Hepatocyte (in vitro differentiated cells): Measurements from ENCODE around the gene CLK4. TPM values are rescaled to one million over a fixed set of nuclear protein-coding genes. Genes with fewer than 3 reads are reported as not detected.

ENCODE experiments used
- DNase-seq: peaks from one replicate; pipeline ENCODE4 v3.0.0-alpha.2; 2016; ENCODE audit warnings: low spot score
- H2AFZ ChIP-seq: fragments of 200-600 bp; sonication (generic); 2 replicates; pipeline ENCODE4 v1.6.0; 2016; ENCODE audit warnings: antibody characterized with exemption, mild to moderate bottlenecking
- H3K27ac ChIP-seq: fragments of 200-600 bp; sonication (generic); 2 replicates; pipeline ENCODE4 v1.5.1; 2016; ENCODE audit warnings: mild to moderate bottlenecking
- H3K27me3 ChIP-seq: fragments of 200-600 bp; sonication (generic); 2 replicates; pipeline ENCODE4 v1.6.1; 2016
- H3K36me3 ChIP-seq: fragments of 200-600 bp; sonication (generic); replicated peaks from 2 replicates; pipeline ENCODE4 v1.5.1; 2016; ENCODE audit warnings: low read depth; ENCODE audit not compliant: insufficient read depth
- H3K4me1 ChIP-seq: fragments of 200-600 bp; sonication (generic); 2 replicates; pipeline ENCODE4 v1.5.1; 2016; ENCODE audit warnings: mild to moderate bottlenecking, moderate library complexity; ENCODE audit not compliant: insufficient read depth
- H3K4me2 ChIP-seq: fragments of 200-600 bp; sonication (generic); 2 replicates; pipeline ENCODE4 v1.6.0; 2016
- H3K4me3 ChIP-seq: fragments of 200-600 bp; sonication (generic); 2 replicates; pipeline ENCODE4 v1.5.1; 2016; ENCODE audit warnings: mild to moderate bottlenecking
- H3K79me2 ChIP-seq: fragments of 200-600 bp; sonication (generic); 2 replicates; pipeline ENCODE4 v1.6.0; 2017; ENCODE audit warnings: mild to moderate bottlenecking
- H3K9me2 ChIP-seq: fragments of 200-600 bp; sonication (generic); replicated peaks from 2 replicates; pipeline ENCODE4 v1.6.0; 2017; ENCODE audit warnings: mild to moderate bottlenecking; ENCODE audit not compliant: insufficient read depth
- H3K9me3 ChIP-seq: fragments of 200-600 bp; sonication (generic); 2 replicates; pipeline ENCODE4 v1.5.1; 2016; ENCODE audit warnings: low read depth, mild to moderate bottlenecking
- H4K20me1 ChIP-seq: fragments of 200-600 bp; sonication (generic); 2 replicates; pipeline ENCODE4 v1.6.0; 2016; ENCODE audit warnings: mild to moderate bottlenecking; ENCODE audit not compliant: insufficient read depth, poor library complexity, severe bottlenecking
- CTCF ChIP-seq: fragments of 200-600 bp; sonication (generic); IDR thresholded peaks from 2 replicates; pipeline ENCODE4 v1.5.1; 2016; ENCODE audit warnings: antibody characterized with exemption, mild to moderate bottlenecking; ENCODE audit not compliant: poor library complexity
- EZH2 ChIP-seq: fragments of 200-600 bp; sonication (generic); IDR thresholded peaks from 2 replicates; pipeline ENCODE4 v1.6.1; 2016; ENCODE audit warnings: antibody characterized with exemption, mild to moderate bottlenecking, borderline replicate concordance
- EZH2phosphoT487 ChIP-seq: fragments of 200-600 bp; sonication (generic); IDR thresholded peaks from one replicate; pipeline ENCODE4 v1.6.1; 2018; ENCODE audit warnings: antibody characterized with exemption, mild to moderate bottlenecking, low read depth, moderate library complexity; ENCODE audit not compliant: unreplicated experiment, severe bottlenecking
- whole genome bisulfite sequencing: methylation state at CpG from one replicate; pipeline ENCODE4 v1.1.6; 2016; ENCODE audit warnings: low lambda C conversion rate; ENCODE audit errors: missing lambda C conversion rate; 5-methylcytosine and 5-hydroxymethylcytosine counted together
- polyA plus RNA-seq: library from polyadenylated mRNA; unstranded; fragments of >200 nt; fragmentation: Nextera tagmentation; extraction: Ambion mirVana; gene quantifications from 2 replicates; pipeline ENCODE4 v1.2.1, GENCODE V29; 2016
- total RNA-seq: library from RNA; depleted of rRNA; stranded (reverse); fragments of >200 nt; gene quantifications from 2 replicates; pipeline ENCODE4 v1.2.3, GENCODE V29; 2014

Gene CLK4
- total and polyA plus RNA-seq, 2 experiments from 2014 or later = 17.9 to 28.4 TPM

DNA sequence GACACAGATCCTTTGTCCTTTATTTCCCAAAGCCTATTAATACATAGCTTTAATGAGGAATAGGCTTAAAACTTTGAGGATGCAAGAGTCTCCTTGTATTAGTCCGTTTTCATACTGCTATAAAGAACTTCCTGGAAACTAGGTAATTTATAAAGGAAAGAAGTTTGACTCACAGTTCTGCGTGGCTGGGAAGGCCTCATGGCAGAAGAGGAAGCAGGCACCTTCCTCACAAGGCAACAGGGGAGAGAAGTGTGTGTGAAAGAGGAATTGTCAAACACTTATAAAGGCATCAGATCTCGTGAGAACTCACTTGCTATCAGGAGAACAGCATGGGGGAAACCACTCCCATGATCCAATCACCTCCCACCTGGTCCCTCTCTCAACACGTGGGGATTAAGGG is 5.4 kb upstream of the CLK4 start:
- Histone ChIP-seq H3K4me3 (no peak overlapping the region), H3K79me2 (no peaks in the 10 kb centered on the region), H3K4me2 (no peak overlapping the region), H3K27ac (no peak overlapping the region), H2AFZ (no peak overlapping the region), H3K36me3 (no peaks in the 10 kb centered on the region), H3K9me2 (no peaks in the 10 kb centered on the region), H3K9me3 (no peaks in the 10 kb centered on the region), H4K20me1 (no peaks in the 10 kb centered on the region), H3K4me1 (peaks cover 4% of the 10 kb centered on the region), H3K27me3 (no peaks in the 10 kb centered on the region)
- no peak for DNase-seq
- no peak for TF ChIP-seq EZH2phosphoT487
- no peak for TF ChIP-seq CTCF
- TF ChIP-seq EZH2 = no peak
- WGBS = 61% methylated on average over 4 of the region's 4 CpGs

DNA sequence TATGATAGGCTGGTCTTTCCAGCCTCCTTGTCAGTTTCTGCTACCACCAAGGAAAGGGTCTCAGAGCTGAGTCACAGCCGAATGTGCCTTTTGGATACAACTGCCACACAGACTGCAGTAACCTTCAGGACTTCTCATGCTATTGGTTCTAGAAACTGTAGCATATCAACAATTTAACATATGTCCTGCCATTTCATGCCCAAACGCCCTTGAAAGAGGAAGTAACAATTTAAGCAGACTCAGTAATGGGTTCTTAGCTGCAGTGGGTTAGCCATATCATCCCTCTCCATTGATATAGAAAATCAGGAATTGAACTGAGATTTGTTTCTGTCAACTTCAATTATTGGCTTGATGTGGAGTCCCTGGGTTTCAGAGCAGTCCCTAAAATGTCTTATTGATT is 4.1 kb upstream of the CLK4 start:
- peaks cover 4% of the 10 kb centered on the region for H3K79me2 ChIP-seq
- peaks cover 4% of the 10 kb centered on the region for H3K4me1 ChIP-seq
- H3K9me3 ChIP-seq = no peaks in the 10 kb centered on the region
- TF ChIP-seq EZH2 (no peak), EZH2phosphoT487 (no peak), CTCF (no peak)
- H3K9me2 ChIP-seq = no peaks in the 10 kb centered on the region
- 38% methylated on average over 2 of the region's 2 CpGs for WGBS
- DNase-seq = no peak
- H3K4me3 ChIP-seq = no peak overlapping the region
- no peaks in the 10 kb centered on the region for H3K27me3 ChIP-seq
- no peak overlapping the region for H2AFZ ChIP-seq
- peak overlapping the region; percentile 40 for H3K27ac ChIP-seq
- H3K4me2 ChIP-seq = no peak overlapping the region
- no peaks in the 10 kb centered on the region for H3K36me3 ChIP-seq
- peaks cover 4% of the 10 kb centered on the region for H4K20me1 ChIP-seq

DNA sequence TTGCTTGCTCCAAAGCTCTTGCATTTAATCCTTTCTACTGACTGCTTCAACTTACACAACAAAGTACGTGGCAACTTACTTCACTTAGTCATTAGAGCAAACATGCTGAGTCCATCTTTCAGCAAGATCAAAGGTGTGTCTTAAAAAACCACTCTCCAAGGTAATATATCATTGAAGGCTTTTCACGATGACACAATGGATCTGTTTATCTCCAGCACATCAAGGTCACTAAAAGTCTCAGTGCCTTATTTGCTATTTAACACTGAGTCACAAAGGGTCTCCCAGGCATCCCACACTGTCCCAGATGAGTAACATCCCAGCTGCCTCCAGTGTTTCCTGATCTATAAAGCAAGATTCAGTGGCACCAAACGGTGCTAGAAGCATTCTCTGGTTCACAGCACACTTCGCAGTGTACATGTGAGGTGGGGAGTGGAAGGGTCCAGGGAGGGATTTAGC is 3.7 kb upstream of the CLK4 start:
- H3K79me2 ChIP-seq = peaks cover 8% of the 10 kb centered on the region
- H3K9me3 ChIP-seq = no peaks in the 10 kb centered on the region
- peaks cover 4% of the 10 kb centered on the region for H3K4me1 ChIP-seq
- H2AFZ ChIP-seq = no peak overlapping the region
- no peak overlapping the region for H3K4me3 ChIP-seq
- no peaks in the 10 kb centered on the region for H3K36me3 ChIP-seq
- DNase-seq = peak; percentile 50
- TF ChIP-seq EZH2phosphoT487 (no peak), EZH2 (no peak), CTCF (no peak)
- peaks cover 8% of the 10 kb centered on the region for H4K20me1 ChIP-seq
- H3K4me2 ChIP-seq = no peak overlapping the region
- no peaks in the 10 kb centered on the region for H3K9me2 ChIP-seq
- H3K27ac ChIP-seq = peak overlapping the region; percentile 53
- 4% methylated on average over 4 of the region's 4 CpGs for WGBS
- no peaks in the 10 kb centered on the region for H3K27me3 ChIP-seq

- TF ChIP-seq CTCF (no peak), EZH2phosphoT487 (no peak)
- H2AFZ ChIP-seq = peak overlapping the region; percentile 92
- H3K27me3 ChIP-seq = no peaks in the 10 kb centered on the region
- peaks cover 41% of the 10 kb centered on the region for H4K20me1 ChIP-seq
- H3K27ac ChIP-seq = peak overlapping the region; percentile 77
- DNase-seq = no peak
- H3K79me2 ChIP-seq = peaks cover 41% of the 10 kb centered on the region
- peaks cover 4% of the 10 kb centered on the region for H3K36me3 ChIP-seq
- peak overlapping the region; percentile 29 for H3K4me3 ChIP-seq
- peaks cover 17% of the 10 kb centered on the region for H3K4me1 ChIP-seq
- WGBS = 15% methylated on average over 13 of the region's 20 CpGs
- H3K4me2 ChIP-seq = peak overlapping the region; percentile 76
- no peaks in the 10 kb centered on the region for H3K9me2 ChIP-seq
- H3K9me3 ChIP-seq = no peaks in the 10 kb centered on the region
These were observed 379 bp upstream of the CLK4 start for GRCh38 chr5:178627259-178627598.
